ENCODE results near the gene CEP70. TPM values are rescaled to one million over a fixed set of nuclear protein-coding genes. Genes with fewer than 3 reads are reported as not detected.
A peak's percentile ranks its signal among the peaks of the same experiment; 100 is the strongest.
"Not testable (repeated sequence)": the region's sequence is repeated elsewhere in the genome, so short reads cannot be mapped to it uniquely, and the experiment has no call there.

CEP70 gene
- total RNA-seq, 2 experiments from 2014 or later, result 9.8 to 10.5 TPM

- not testable (repeated sequence) for DNase-seq; H3K36me3 Mint-ChIP-seq; H3K4me3 Mint-ChIP-seq; ATAC-seq; H3K27ac Mint-ChIP-seq; H3K27me3 Mint-ChIP-seq; H3K9me3 Mint-ChIP-seq (ENCODE audit: low read depth); H3K4me1 Mint-ChIP-seq
- CTCF ChIA-PET, result interaction anchor here (0.6 to 0.7 kb wide), 3 partner anchors 10 to 1940 kb away, joined by 3 read pairs; no protein-coding TSS in a partner anchor
These were observed 10.1 kb upstream of the CEP70 start for GRCh38 chr3:138604106-138604595.

GRCh38 chr3:138601661-138602060 lies 7.6 kb upstream of the CEP70 start:
- DNase-seq, H3K36me3 Mint-ChIP-seq, CTCF ChIA-PET: not testable (repeated sequence)

GRCh38 chr3:138600100-138600745 lies 6.2 kb upstream of the CEP70 start:
- no peaks in the 10 kb centered on the region for H3K27me3 Mint-ChIP-seq
- H3K27ac Mint-ChIP-seq, result no peak overlapping the region
- CTCF ChIA-PET, result interaction anchor here (3.7 kb wide), 1 partner anchor 315 kb away, joined by 22 read pairs; no protein-coding TSS in a partner anchor
- H3K4me1 Mint-ChIP-seq, result peaks cover under 1% of the 10 kb centered on the region
- H3K9me3 Mint-ChIP-seq (ENCODE audit: low read depth), result no peaks in the 10 kb centered on the region
- ATAC-seq, result no peak
- H3K36me3 Mint-ChIP-seq, result peaks cover 9% of the 10 kb centered on the region
- no peak overlapping the region for H3K4me3 Mint-ChIP-seq
- DNase-seq, result no peak

More at GRCh38 chr3:138601661-138602060, 7.6 kb upstream of the CEP70 start:
- ATAC-seq; H3K9me3 Mint-ChIP-seq (ENCODE audit: low read depth); H3K4me3 Mint-ChIP-seq; H3K27me3 Mint-ChIP-seq; H3K4me1 Mint-ChIP-seq; H3K27ac Mint-ChIP-seq: not testable (repeated sequence)

- CTCF ChIA-PET, result interaction anchor here (0.9 to 3.7 kb wide), 3 partner anchors 12 to 338 kb away, joined by 3 to 22 read pairs (median 3); no protein-coding TSS in a partner anchor
- H3K27ac Mint-ChIP-seq, result no peak overlapping the region
- H3K27me3 Mint-ChIP-seq, result no peaks in the 10 kb centered on the region
- peaks cover 9% of the 10 kb centered on the region for H3K4me1 Mint-ChIP-seq
- DNase-seq, result no peak
- H3K4me3 Mint-ChIP-seq, result no peak overlapping the region
- peaks cover 3% of the 10 kb centered on the region for H3K36me3 Mint-ChIP-seq
- no peak for ATAC-seq
- H3K9me3 Mint-ChIP-seq (ENCODE audit: low read depth), result no peaks in the 10 kb centered on the region
These were observed 4.5 kb upstream of the CEP70 start for GRCh38 chr3:138598534-138598933.

- H3K27ac Mint-ChIP-seq; ATAC-seq; H3K4me3 Mint-ChIP-seq; DNase-seq; H3K27me3 Mint-ChIP-seq; H3K9me3 Mint-ChIP-seq (ENCODE audit: low read depth); H3K36me3 Mint-ChIP-seq: not testable (repeated sequence)
- H3K4me1 Mint-ChIP-seq, result peaks cover 11% of the 10 kb centered on the region
- CTCF ChIA-PET, result interaction anchor here (2.0 to 3.7 kb wide), 2 partner anchors 318 to 326 kb away, joined by 7 to 22 read pairs; no protein-coding TSS in a partner anchor
These were observed 3.3 kb upstream of the CEP70 start for GRCh38 chr3:138597186-138597976.

- H3K4me3 Mint-ChIP-seq, result peak overlapping the region; percentile 88
These were observed 1.0 kb upstream of the CEP70 start for GRCh38 chr3:138594935-138595610.

GRCh38 chr3:138593488-138594149 lies 441 bp downstream of the CEP70 start:
- Mint-ChIP-seq H3K4me3 (peak overlapping the region; percentile 88), H3K9me3 (ENCODE audit: low read depth) (no peaks in the 10 kb centered on the region), H3K4me1 (peaks cover 11% of the 10 kb centered on the region), H3K27ac (peak overlapping the region; percentile 86), H3K27me3 (no peaks in the 10 kb centered on the region), H3K36me3 (peaks cover 1% of the 10 kb centered on the region)
- ATAC-seq (no peak), DNase-seq (no peak)
- CTCF ChIA-PET, result interaction anchor here (0.6 to 6.8 kb wide), 24 partner anchors 9 to 520 kb away, joined by 3 to 125 read pairs (median 7); partner anchors contain the start of genes FAIM and PIK3CB

More at GRCh38 chr3:138594935-138595610, 1.0 kb upstream of the CEP70 start:
- H3K27me3 Mint-ChIP-seq, result no peaks in the 10 kb centered on the region
- peak overlapping the region; percentile 86 for H3K27ac Mint-ChIP-seq
- CTCF ChIA-PET, result interaction anchor here (0.5 to 6.8 kb wide), 34 partner anchors 9 to 518 kb away, joined by 3 to 125 read pairs (median 6); partner anchors contain the start of genes ESYT3 and FAIM
- peaks cover 11% of the 10 kb centered on the region for H3K4me1 Mint-ChIP-seq
- DNase-seq (no peak), ATAC-seq (no peak)
- H3K36me3 Mint-ChIP-seq, result no peaks in the 10 kb centered on the region
- H3K9me3 Mint-ChIP-seq (ENCODE audit: low read depth), result no peaks in the 10 kb centered on the region

- peaks cover 2% of the 10 kb centered on the region for H3K36me3 Mint-ChIP-seq
- no peaks in the 10 kb centered on the region for H3K27me3 Mint-ChIP-seq
- ATAC-seq (no peak), DNase-seq (no peak)
- H3K27ac Mint-ChIP-seq, result no peak overlapping the region
- H3K9me3 Mint-ChIP-seq (ENCODE audit: low read depth), result no peaks in the 10 kb centered on the region
- H3K4me1 Mint-ChIP-seq, result peaks cover 11% of the 10 kb centered on the region
- no peak overlapping the region for H3K4me3 Mint-ChIP-seq
- CTCF ChIA-PET, result interaction anchor here (1.1 to 6.8 kb wide), 7 partner anchors 13 to 344 kb away, joined by 3 to 125 read pairs (median 3); no protein-coding TSS in a partner anchor
These were observed 2.7 kb downstream of the CEP70 start for GRCh38 chr3:138591392-138591791.

GRCh38 chr3:138588445-138588844 lies 5.6 kb downstream of the CEP70 start:
- no peaks in the 10 kb centered on the region for H3K9me3 Mint-ChIP-seq (ENCODE audit: low read depth)
- peaks cover 9% of the 10 kb centered on the region for H3K36me3 Mint-ChIP-seq
- DNase-seq, result no peak
- H3K27me3 Mint-ChIP-seq, result no peaks in the 10 kb centered on the region
- peaks cover 6% of the 10 kb centered on the region for H3K4me1 Mint-ChIP-seq
- CTCF ChIA-PET, result interaction anchor here (1.7 kb wide), 1 partner anchor 109 kb away, joined by 4 read pairs; no protein-coding TSS in a partner anchor
- no peak overlapping the region for H3K4me3 Mint-ChIP-seq
- no peak overlapping the region for H3K27ac Mint-ChIP-seq
- ATAC-seq, result no peak

- peaks cover 9% of the 10 kb centered on the region for H3K4me1 Mint-ChIP-seq
- H3K27me3 Mint-ChIP-seq, result no peaks in the 10 kb centered on the region
- H3K4me3 Mint-ChIP-seq, result no peak overlapping the region
- H3K27ac Mint-ChIP-seq, result no peak overlapping the region
- H3K9me3 Mint-ChIP-seq (ENCODE audit: low read depth), result no peaks in the 10 kb centered on the region
- CTCF ChIA-PET, result interaction anchor here (0.9 to 1.7 kb wide), 2 partner anchors 108 to 349 kb away, joined by 3 to 4 read pairs; no protein-coding TSS in a partner anchor
- peaks cover 9% of the 10 kb centered on the region for H3K36me3 Mint-ChIP-seq
- no peak for ATAC-seq
- no peak for DNase-seq
These were observed 6.7 kb downstream of the CEP70 start for GRCh38 chr3:138587374-138587773.

- H3K27me3 Mint-ChIP-seq, result no peaks in the 10 kb centered on the region
- H3K36me3 Mint-ChIP-seq, result peaks cover 20% of the 10 kb centered on the region
- no peak for DNase-seq
- CTCF ChIA-PET, result interaction anchor here (1.9 to 3.2 kb wide), 2 partner anchors 11 to 15 kb away, joined by 8 to 12 read pairs; partner anchors contain the start of gene CEP70
- H3K27ac Mint-ChIP-seq, result no peak overlapping the region
- peaks cover 2% of the 10 kb centered on the region for H3K9me3 Mint-ChIP-seq (ENCODE audit: low read depth)
- peaks cover 32% of the 10 kb centered on the region for H3K4me1 Mint-ChIP-seq
- H3K4me3 Mint-ChIP-seq, result no peak overlapping the region
- no peak for ATAC-seq
These were observed 15.0 kb downstream of the CEP70 start for GRCh38 chr3:138578961-138579574.

- H3K27me3 Mint-ChIP-seq, result no peaks in the 10 kb centered on the region
- H3K27ac Mint-ChIP-seq, result peak overlapping the region; percentile 78
- H3K9me3 Mint-ChIP-seq (ENCODE audit: low read depth), result peaks cover 6% of the 10 kb centered on the region
- CTCF ChIA-PET, result interaction anchor here (0.9 to 3.2 kb wide), 3 partner anchors 12 to 751 kb away, joined by 3 to 12 read pairs (median 8); partner anchors contain the start of gene CEP70
- peaks cover 24% of the 10 kb centered on the region for H3K4me1 Mint-ChIP-seq
- peaks cover 26% of the 10 kb centered on the region for H3K36me3 Mint-ChIP-seq
- H3K4me3 Mint-ChIP-seq, result peak overlapping the region; percentile 4
- ATAC-seq (peak; percentile 16), DNase-seq (no peak)
These were observed 15.9 kb downstream of the CEP70 start for GRCh38 chr3:138578141-138578540.
